ENCODE measurements around the gene TAOK1.
A peak's percentile ranks its signal among the peaks of the same experiment; 100 is the strongest.

TAOK1 gene

GRCh38 chr17:29572691-29573557 lies 182.8 kb downstream of the TAOK1 start:
- DNase-seq, result no peak

- DNase-seq, result no peak
Measured at GRCh38 chr17:29573558-29573869, 183.4 kb downstream of the TAOK1 start.

- DNase-seq, result no peak
Measured at GRCh38 chr17:29573871-29574731, 183.9 kb downstream of the TAOK1 start.

GRCh38 chr17:29574732-29575510 lies 184.8 kb downstream of the TAOK1 start:
- no peak for DNase-seq

DNA sequence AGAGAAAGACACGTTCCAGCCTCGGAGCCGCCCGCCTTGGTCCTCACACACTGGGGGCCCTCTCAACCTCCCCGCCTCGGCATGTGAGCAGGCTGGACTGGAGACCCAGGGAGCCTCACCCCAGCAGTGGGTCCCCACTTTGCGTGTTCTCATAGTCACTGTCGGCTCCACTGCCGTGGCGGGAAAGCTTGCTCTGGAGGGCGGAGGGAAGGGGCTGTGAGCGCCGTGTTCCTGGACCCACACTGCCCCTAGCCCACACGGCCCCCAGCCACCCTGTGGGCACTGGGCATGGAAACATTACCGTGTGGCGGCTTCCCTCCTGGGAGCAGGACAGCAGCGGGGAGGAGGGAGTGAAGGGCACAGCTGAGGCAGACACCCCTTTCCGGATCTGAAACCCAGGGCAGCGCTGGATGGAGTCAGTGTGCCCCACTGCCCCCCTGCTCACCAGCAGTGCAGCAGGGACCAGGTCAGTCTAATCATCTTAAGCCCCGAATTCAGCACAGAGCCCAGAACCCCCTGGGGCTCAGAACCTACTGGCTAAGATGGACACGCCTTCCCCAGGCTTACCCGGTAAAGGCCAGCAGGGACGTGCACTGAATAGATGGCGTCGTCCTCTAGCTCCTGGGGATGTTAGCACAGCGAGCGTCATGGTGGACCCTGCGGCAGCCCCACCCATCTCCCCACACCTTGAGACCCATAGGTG lies 185.5 kb downstream of the TAOK1 start:
- no peak for DNase-seq

DNA sequence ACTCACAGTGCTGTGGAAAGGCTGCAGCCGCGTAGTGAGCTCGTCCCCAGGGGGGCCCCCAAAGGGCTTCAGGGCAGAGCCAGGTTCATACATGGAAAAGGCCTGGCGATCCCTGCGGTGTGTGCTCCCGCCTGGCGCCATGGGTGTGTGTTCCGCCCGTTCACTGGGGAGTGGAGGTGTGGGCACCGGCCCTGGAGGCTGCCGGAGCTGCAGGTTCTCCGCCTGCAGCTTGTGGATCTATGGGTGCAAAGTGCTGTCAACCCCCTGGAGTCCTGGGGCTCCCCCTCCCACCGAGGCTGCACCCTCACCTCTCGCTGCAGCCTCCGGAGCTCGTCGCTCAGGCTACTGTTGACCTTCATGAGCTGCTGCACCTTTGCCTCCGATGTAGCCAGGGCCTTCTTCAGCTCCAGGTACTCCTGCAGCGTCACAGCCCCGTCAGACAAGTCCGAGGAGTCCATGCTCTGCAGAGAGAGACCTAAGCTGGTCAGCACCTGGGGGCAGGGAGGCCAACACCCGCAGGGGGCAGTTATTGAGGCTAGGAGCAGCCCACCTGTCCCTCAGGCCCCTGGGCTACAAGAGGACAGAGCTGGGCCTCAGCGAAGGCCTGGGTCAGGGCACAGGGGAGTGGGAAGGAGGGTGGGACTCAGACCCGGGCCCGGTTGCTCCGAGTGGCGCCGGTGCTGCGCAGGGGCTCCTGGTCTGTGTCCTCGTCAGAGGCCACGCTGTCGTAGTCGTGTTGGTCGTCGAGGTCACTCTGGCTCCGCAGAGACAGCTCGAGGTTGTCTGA lies 186.2 kb downstream of the TAOK1 start:
- no peak for DNase-seq

DNA sequence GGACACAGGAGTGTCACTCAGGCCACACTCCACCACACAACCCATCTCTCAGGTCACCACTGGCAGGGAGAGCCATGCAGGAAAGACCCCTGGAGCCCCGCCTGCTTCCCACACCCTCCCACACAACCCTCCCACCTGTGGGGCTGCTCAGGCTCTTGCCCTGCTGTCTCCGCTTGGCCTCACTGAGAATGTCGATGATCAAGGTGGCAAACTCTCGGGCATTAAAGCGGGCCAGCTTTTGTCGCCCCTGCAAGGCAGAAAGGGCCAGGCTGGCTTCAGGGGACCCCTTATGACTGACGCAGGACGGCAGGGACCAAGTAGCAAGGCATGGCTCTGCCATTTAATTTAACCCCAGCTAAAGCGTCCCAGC lies 186.8 kb downstream of the TAOK1 start:
- no peak for DNase-seq

- DNase-seq, result no peak
Measured at GRCh38 chr17:29577385-29578211, 187.4 kb downstream of the TAOK1 start.

DNA sequence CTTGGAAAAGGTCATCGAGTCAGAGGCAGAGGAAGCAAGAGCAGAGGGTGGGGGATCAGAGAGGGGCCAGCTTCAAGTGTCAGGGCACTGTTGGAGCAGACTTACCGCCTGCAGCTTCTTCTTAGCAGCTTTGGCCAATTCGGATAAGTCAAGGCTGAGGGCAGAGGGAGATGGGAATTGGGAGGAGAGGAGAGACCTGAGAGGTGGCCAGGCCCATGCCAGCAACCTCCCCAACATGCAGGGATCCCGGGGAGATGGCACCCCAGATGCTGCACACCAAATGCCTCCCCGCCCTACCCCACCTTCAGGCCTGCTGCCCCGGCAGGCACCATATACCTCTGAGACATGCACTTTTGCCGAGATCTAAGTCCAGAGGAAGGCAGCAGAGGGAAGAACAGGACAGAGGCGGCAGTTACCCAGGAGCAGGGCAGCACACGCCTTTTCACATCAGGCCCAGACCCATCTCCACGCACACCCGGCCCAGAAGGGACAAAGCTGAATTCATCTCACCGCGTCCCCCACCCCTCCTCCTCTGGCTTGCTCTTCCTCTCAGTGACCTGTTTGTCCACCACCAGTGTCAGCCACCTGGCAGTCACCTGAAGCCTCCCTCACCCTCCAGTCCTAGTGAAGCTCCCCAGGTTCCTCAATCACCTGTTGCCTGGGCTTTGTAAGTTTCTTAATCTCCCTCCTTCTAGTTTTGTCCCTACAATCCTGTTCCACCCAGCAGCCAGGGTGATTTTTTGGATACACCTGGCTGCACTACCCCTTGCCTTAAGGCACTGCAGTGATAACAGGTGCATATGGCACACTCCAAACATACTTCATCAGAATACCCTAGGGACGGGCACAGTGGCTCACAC lies 188.7 kb downstream of the TAOK1 start:
- no peak for DNase-seq

DNA sequence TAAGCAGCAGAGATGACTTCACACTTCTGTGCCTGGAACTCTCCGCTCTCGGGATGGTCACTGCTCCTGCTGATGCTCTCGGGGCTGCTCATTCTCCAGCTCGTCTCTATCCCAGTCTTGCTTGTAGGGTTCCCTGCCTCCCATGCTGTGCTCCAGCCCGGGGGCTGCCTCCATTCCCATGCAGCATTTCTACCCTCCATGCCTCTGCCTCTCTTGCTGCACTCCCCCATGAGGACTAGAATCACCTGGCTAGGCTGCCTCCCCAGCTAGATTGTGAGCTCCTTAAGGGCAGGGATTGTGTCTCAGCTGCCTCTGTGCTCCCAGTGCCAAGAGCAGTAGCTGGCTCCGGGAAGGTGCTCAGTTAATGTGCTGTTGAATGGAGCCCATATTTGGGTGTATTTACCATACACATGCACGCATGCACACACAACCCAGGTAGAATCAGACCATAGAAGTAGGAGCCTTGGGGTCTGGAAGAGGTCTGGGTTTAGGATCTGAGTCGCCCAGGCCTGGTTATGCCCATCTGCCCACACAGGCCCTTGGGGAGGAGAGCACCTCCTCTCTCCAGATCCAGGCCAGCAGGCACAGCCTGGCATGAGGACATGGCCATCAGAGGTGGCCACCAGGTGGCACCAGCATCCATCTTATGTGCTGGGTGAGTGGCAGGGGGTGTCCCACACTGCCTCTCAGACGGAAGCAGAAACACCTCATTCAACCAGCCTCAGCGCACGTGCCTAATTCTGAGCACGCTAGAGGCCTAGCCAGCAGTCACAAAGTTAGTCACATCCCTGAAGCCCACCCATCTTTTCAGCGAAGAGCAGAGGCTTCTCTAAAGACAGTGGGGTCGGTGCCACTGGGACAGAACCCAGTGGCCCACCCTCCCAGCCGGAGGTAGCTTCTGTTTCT lies 190.0 kb downstream of the TAOK1 start:
- DNase-seq, result peak; percentile 63

GRCh38 chr17:29581583-29582253 lies 191.6 kb downstream of the TAOK1 start:
- DNase-seq, result no peak

DNA sequence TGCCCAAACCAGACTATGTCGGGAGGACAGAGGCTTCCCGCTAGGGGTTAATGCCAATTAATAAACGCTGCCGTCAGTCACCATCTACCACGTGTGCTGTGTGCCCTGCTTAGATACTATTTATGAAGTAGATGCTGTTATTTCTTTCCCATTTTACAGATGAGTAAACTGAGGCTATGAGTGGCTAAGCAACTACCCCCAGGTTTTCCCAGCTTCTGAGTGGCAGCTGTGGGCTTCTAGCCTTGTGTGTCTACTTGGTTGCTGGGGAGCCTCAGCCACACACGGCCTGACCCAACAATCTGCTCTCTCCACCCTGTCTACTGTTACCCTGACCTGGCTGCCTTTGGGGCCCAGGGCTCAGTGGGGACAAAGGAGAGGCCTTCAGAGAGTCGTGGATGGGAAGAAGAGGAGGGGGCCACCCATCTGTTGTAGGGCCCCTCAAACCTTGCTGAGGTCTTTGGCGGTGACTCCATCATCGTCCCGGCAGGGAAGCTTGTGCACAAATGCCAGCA lies 192.1 kb downstream of the TAOK1 start:
- no peak for DNase-seq

GRCh38 chr17:29582772-29583171 lies 192.6 kb downstream of the TAOK1 start:
- no peak for DNase-seq

DNA sequence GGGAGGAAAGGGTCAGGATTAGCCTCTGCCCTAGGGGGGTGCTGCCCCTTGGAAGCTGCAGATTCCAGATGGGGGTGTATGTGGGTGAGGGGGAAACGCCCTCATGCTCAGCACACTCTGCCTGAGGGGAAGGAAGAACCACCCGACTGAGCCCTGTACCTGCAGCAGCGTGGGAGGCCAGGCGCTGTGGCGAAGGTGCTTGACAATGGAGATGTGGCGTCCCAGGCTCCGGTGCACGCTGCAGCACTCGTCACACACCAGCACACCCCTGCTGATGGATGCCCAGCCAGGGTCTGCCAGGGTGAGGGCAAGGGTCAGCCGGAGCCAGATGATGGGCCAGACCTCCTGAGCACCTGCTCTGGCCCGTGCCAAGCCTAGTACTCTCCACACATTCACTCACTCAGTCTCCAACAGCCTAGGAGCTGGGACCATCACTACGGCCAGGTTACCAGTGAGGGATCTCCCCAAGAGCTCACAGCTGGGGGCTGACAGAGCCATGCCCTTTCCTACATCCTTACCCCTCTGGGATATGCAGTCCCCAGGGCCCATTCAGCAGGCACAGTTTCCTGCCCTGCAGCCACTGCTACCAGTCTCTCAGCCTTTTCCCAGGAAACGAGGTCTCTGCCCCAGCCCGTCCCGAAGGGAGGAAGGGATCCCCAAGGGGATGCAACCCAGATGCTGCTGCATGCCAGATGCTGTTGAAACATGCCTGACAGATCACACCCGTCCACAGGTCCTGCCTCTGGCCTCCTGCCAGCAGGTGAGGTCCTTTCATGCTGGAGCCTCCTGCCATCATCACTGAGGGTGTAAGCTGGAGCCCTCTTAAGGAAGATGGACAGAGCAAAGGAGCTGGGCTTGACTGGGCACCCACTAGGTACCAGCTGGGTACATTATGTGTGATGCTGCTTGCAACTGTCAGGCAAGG lies 193.4 kb downstream of the TAOK1 start:
- DNase-seq, result no peak

- DNase-seq, result no peak
Measured at GRCh38 chr17:29584452-29585079, 194.4 kb downstream of the TAOK1 start.

DNA sequence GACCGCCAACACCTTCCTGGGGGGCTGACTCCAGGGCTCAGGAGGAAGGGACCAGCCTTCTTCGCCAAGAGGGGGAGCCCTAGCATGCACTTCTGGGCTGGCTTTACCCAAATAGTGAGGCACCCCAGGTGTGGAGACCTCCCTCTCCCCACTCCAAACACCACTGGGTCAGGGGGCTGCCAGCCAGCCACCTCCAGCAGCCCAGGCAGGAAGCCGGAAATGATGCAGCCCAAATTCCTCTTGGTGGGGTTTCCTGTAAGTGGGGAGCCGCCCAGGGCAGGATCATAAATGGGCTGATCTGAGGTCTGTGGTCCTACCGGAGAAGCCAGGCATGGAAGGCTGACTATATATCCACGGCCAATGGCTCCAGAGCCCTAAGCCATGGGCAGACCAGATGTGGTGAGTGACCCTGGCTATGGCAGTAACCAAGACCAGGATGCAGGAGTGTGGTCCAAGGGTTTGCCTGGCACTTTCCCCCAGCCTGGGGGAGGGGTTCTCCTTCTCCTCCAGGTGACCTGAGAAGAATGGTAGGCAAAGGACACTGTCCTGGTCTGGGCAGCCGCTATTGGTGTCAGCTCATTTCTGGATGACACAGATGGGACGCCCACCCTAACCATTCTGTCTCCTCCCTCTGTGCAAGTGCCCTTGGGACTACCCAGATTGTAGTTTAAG lies 195.1 kb downstream of the TAOK1 start:
- DNase-seq, result no peak

Data from NCI-H2029 (cell line).